ENCODE data around the gene ARL4C. TPM values are rescaled to one million over a fixed set of nuclear protein-coding genes. Genes with fewer than 3 reads are reported as not detected.

Gene ARL4C
- total and polyA plus RNA-seq, 2 of the 8 experiments (the other 6 are each of a cell fraction or from before 2014, with no cell fraction given): 7.0 to 16.9 TPM

DNA sequence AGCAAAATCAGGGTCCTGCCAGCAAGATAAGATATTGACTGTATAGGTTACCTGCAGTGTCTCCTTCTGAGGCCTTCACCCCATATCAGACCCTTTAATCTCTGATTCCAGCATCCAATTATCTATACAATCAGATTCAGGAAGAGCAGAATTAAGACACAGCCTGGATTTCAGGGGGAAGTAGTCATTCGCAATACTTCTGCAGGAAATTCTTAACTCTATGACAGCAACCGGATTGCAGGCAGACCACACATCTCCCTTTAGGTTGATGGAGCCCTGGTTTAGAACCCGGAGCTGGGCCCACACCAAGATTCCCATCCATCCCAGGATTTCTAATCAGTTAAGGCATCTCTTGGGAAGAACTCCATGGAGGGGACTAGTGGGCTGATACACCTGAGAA is 9.5 kb downstream of the ARL4C start (continued):
- no peak for TF ChIP-seq SUZ12 (IDR thresholded peaks at IDR 0.05; ENCODE audit: low read length)
- TF ChIP-seq MAFK (IDR thresholded peaks at IDR 0.05; ENCODE audit: low read depth, low read length): no peak
- TF ChIP-seq ZNF274 (IDR thresholded peaks at IDR 0.05; ENCODE audit: borderline replicate concordance, extremely low read depth, low read length): no peak
- no peak for TF ChIP-seq SIN3A (conservative IDR thresholded peaks at IDR 0.05 in 1 of 2, IDR thresholded peaks at IDR 0.05 in 1 of 2; ENCODE audit: low read depth in 1 of 2, low read length in 2 of 2)
